Epithelial cell of proximal tubule (primary cell): Measurements from ENCODE around the gene TMEM63A. TPM values are rescaled to one million over a fixed set of nuclear protein-coding genes. Genes with fewer than 3 reads are reported as not detected.
A peak's percentile ranks its signal among the peaks of the same experiment; 100 is the strongest.

Experiments used
- DNase-seq: peaks from one replicate; pipeline ENCODE4 v3.0.0-alpha.2; 2011; ENCODE audit warnings: low read depth
- H3K4me3 ChIP-seq: 2 replicates; pipeline ENCODE4 v1.5.1; 2011; ENCODE audit warnings: low read depth, mild to moderate bottlenecking, low read length
- CTCF ChIP-seq: conservative IDR thresholded peaks from 2 replicates; pipeline ENCODE4 v1.5.1; 2012; ENCODE audit warnings: low read depth, mild to moderate bottlenecking, low read length
- total RNA-seq: library from RNA; depleted of rRNA; stranded (reverse); fragments of >200 nt; gene quantifications from 2 replicates; pipeline ENCODE4 v1.2.3, GENCODE V29; 2015

TMEM63A gene
- total RNA-seq, 1 donor from 2014 or later, result 19.5 TPM

- TF ChIP-seq CTCF, result no peak
- peak overlapping the region; percentile 97 for H3K4me3 ChIP-seq
- no peak for DNase-seq
Measured at GRCh38 chr1:225883616-225884265, 1.6 kb upstream of the TMEM63A start.

- no peak for DNase-seq
- TF ChIP-seq CTCF, result no peak
- peak overlapping the region; percentile 97 for H3K4me3 ChIP-seq
Measured at GRCh38 chr1:225882694-225883615, 775 bp upstream of the TMEM63A start.

GRCh38 chr1:225881081-225881958 is 860 bp downstream of the TMEM63A start:
- no peak for TF ChIP-seq CTCF
- DNase-seq, result no peak
- H3K4me3 ChIP-seq, result peak overlapping the region; percentile 97

GRCh38 chr1:225880636-225881035 is 1.5 kb downstream of the TMEM63A start:
- no peak for DNase-seq
- peak overlapping the region; percentile 97 for H3K4me3 ChIP-seq
- no peak for TF ChIP-seq CTCF

- TF ChIP-seq CTCF, result no peak
- H3K4me3 ChIP-seq, result peak overlapping the region; percentile 97
- DNase-seq, result no peak
Measured at GRCh38 chr1:225880222-225880588, 2.0 kb downstream of the TMEM63A start.

GRCh38 chr1:225879521-225880221 is 2.5 kb downstream of the TMEM63A start:
- no peak for TF ChIP-seq CTCF
- DNase-seq, result no peak
- peak overlapping the region; percentile 97 for H3K4me3 ChIP-seq
